DOHH2 (cell line): ENCODE measurements around the gene CNTN4.

ENCODE experiments used
- EZH2phosphoT487 ChIP-seq: fragments of 200-600 bp; sonication (generic); IDR thresholded peaks from 2 replicates; pipeline ENCODE4 v1.6.1; 2017; ENCODE audit warnings: borderline replicate concordance, mild to moderate bottlenecking, antibody characterized with exemption, low read length, moderate library complexity, mixed read lengths
- TF ChIP-seq, protein P1 (sequence below): fragments of 200-600 bp; sonication (generic); IDR thresholded peaks from one replicate; pipeline ENCODE4 v1.5.1; 2014; ENCODE audit warnings: antibody characterized with exemption, mild to moderate bottlenecking, low read depth, low read length; ENCODE audit not compliant: poor library complexity, severe bottlenecking

DNA sequence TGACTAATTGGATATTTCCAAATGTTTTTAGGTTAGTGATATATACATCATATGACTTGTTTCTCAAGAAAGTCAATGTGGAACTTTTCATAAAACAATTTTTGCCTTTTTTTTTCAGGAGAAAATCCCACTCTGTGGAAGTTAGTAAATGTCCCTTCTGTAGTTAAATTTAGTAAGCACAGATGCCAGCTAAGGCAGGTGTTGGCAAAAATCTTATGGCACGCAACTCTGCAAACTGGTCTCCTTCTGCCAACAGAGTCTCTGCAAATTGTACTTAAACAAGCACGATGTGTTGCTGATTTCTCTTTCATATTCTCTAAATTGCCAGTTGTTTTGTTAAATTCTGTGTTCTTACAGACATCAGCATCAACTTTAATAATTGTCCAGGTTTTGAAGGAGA, 777.7 kb downstream of the CNTN4 start:
- TF ChIP-seq, protein P1, sequence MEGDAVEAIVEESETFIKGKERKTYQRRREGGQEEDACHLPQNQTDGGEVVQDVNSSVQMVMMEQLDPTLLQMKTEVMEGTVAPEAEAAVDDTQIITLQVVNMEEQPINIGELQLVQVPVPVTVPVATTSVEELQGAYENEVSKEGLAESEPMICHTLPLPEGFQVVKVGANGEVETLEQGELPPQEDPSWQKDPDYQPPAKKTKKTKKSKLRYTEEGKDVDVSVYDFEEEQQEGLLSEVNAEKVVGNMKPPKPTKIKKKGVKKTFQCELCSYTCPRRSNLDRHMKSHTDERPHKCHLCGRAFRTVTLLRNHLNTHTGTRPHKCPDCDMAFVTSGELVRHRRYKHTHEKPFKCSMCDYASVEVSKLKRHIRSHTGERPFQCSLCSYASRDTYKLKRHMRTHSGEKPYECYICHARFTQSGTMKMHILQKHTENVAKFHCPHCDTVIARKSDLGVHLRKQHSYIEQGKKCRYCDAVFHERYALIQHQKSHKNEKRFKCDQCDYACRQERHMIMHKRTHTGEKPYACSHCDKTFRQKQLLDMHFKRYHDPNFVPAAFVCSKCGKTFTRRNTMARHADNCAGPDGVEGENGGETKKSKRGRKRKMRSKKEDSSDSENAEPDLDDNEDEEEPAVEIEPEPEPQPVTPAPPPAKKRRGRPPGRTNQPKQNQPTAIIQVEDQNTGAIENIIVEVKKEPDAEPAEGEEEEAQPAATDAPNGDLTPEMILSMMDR: no peak
- no peak for TF ChIP-seq EZH2phosphoT487
